ENCODE measurements around the gene TULP3.

The TULP3 gene

GRCh38 chr12:2895511-2895910, 4.8 kb downstream of the TULP3 start:
- Histone ChIP-seq H3K4me1 (peaks cover 3% of the 10 kb centered on the region; the same call in 1 of the 2 replicates), H3K4me3 (ENCODE audit: low read depth, low read length) (no peak overlapping the region), H3K27me3 (no peaks in the 10 kb centered on the region), H3K9me3 (no peaks in the 10 kb centered on the region), H3K36me3 (no peaks in the 10 kb centered on the region; the same call in none of the 2 replicates)
- no peak for DNase-seq
- TF ChIP-seq CTCF (IDR thresholded peaks at IDR 0.05; ENCODE audit: low read depth, low read length) = no peak

GRCh38 chr12:2897418-2897817, 6.7 kb downstream of the TULP3 start:
- no peaks in the 10 kb centered on the region; the same call in none of the 2 replicates for H3K36me3 ChIP-seq
- H3K4me3 ChIP-seq (ENCODE audit: low read depth, low read length) = no peak overlapping the region
- no peak for DNase-seq
- no peak for TF ChIP-seq CTCF (IDR thresholded peaks at IDR 0.05; ENCODE audit: low read depth, low read length)
- no peaks in the 10 kb centered on the region for H3K9me3 ChIP-seq
- no peaks in the 10 kb centered on the region for H3K27me3 ChIP-seq
- peaks cover 3% of the 10 kb centered on the region; the same call in 1 of the 2 replicates for H3K4me1 ChIP-seq

GRCh38 chr12:2900642-2901041, 10.0 kb downstream of the TULP3 start:
- DNase-seq = no peak
- Histone ChIP-seq H3K27me3 (no peaks in the 10 kb centered on the region), H3K4me1 (no peaks in the 10 kb centered on the region), H3K9me3 (no peaks in the 10 kb centered on the region), H3K4me3 (ENCODE audit: low read depth, low read length) (no peak overlapping the region), H3K36me3 (no peaks in the 10 kb centered on the region; the same call in none of the 2 replicates)
- TF ChIP-seq CTCF (IDR thresholded peaks at IDR 0.05; ENCODE audit: low read depth, low read length) = no peak

- no peaks in the 10 kb centered on the region for H3K9me3 ChIP-seq
- H3K4me3 ChIP-seq (ENCODE audit: low read depth, low read length) = no peak overlapping the region
- peak; percentile 45 for DNase-seq
- no peak for TF ChIP-seq CTCF (IDR thresholded peaks at IDR 0.05; ENCODE audit: low read depth, low read length)
- H3K36me3 ChIP-seq = no peaks in the 10 kb centered on the region; the same call in 1 of the 2 replicates
- no peaks in the 10 kb centered on the region for H3K4me1 ChIP-seq
- H3K27me3 ChIP-seq = no peaks in the 10 kb centered on the region
Observed at GRCh38 chr12:2902272-2902880, 11.7 kb downstream of the TULP3 start.

GRCh38 chr12:2904260-2904659, 13.6 kb downstream of the TULP3 start:
- Histone ChIP-seq H3K27me3 (no peaks in the 10 kb centered on the region), H3K9me3 (no peaks in the 10 kb centered on the region), H3K4me1 (no peaks in the 10 kb centered on the region), H3K36me3 (no peaks in the 10 kb centered on the region), H3K4me3 (ENCODE audit: low read depth, low read length) (no peak overlapping the region)
- no peak for DNase-seq
- no peak for TF ChIP-seq CTCF (IDR thresholded peaks at IDR 0.05; ENCODE audit: low read depth, low read length)

GRCh38 chr12:2912216-2912575, 21.5 kb downstream of the TULP3 start:
- H3K36me3 ChIP-seq = peaks cover 10% of the 10 kb centered on the region; the same call in 1 of the 2 replicates
- H3K4me1 ChIP-seq = no peaks in the 10 kb centered on the region

More at GRCh38 chr12:2912216-2912575, 21.5 kb downstream of the TULP3 start:
- Histone ChIP-seq H3K4me3 (ENCODE audit: low read depth, low read length) (no peak overlapping the region), H3K27me3 (no peaks in the 10 kb centered on the region), H3K9me3 (no peaks in the 10 kb centered on the region)
- TF ChIP-seq CTCF (IDR thresholded peaks at IDR 0.05; ENCODE audit: low read depth, low read length) = no peak
- DNase-seq = no peak
